BLaER1 treated with 17β-estradiol and CSF1 and Interleukin-3, amounts not matched to agents 10 nM and 100 nM (cell line): Measurements from ENCODE around the gene TARM1.
"Not testable (repeated sequence)": the region's sequence is repeated elsewhere in the genome, so short reads cannot be mapped to it uniquely, and the experiment has no call there.

Source experiments
- H3K27ac ChIP-seq, 11 experiments: shearing (Covaris generic); formaldehyde crosslinking; 2 replicates each; pipeline ENCODE4 v1.8.1; 2022
- H3K27me3 ChIP-seq, 11 experiments: shearing (Covaris generic); formaldehyde crosslinking; 2 replicates each; pipeline ENCODE4 v1.8.1; 2022
- H3K36me3 ChIP-seq, 11 experiments: shearing (Covaris generic); formaldehyde crosslinking; 2 replicates each; pipeline ENCODE4 v1.8.1; 2022
- H3K4me1 ChIP-seq, 10 experiments: shearing (Covaris generic); formaldehyde crosslinking; 2 replicates each; pipeline ENCODE4 v1.8.1; 2022
- H3K4me2 ChIP-seq, 11 experiments: shearing (Covaris generic); formaldehyde crosslinking; 2 replicates each; pipeline ENCODE4 v1.8.1; 2022
- H3K4me3 ChIP-seq, 10 experiments: shearing (Covaris generic); formaldehyde crosslinking; 2 replicates each; pipeline ENCODE4 v1.8.1; 2022
- H3K9ac ChIP-seq, 11 experiments: shearing (Covaris generic); formaldehyde crosslinking; 2 replicates each; pipeline ENCODE4 v1.8.1; 2022
- H3K9me3 ChIP-seq, 11 experiments: shearing (Covaris generic); formaldehyde crosslinking; replicated peaks in 1 of 11; 2 replicates each; pipeline ENCODE4 v1.8.1; 2022
- H4K20me1 ChIP-seq, 11 experiments: shearing (Covaris generic); formaldehyde crosslinking; 2 replicates each; pipeline ENCODE4 v1.8.1; 2022
- Cebpa-rat ChIP-seq, 11 experiments: shearing (Covaris generic); IDR thresholded peaks; 2 replicates each; pipeline ENCODE4 v1.8.1; 2022

TARM1 gene

DNA sequence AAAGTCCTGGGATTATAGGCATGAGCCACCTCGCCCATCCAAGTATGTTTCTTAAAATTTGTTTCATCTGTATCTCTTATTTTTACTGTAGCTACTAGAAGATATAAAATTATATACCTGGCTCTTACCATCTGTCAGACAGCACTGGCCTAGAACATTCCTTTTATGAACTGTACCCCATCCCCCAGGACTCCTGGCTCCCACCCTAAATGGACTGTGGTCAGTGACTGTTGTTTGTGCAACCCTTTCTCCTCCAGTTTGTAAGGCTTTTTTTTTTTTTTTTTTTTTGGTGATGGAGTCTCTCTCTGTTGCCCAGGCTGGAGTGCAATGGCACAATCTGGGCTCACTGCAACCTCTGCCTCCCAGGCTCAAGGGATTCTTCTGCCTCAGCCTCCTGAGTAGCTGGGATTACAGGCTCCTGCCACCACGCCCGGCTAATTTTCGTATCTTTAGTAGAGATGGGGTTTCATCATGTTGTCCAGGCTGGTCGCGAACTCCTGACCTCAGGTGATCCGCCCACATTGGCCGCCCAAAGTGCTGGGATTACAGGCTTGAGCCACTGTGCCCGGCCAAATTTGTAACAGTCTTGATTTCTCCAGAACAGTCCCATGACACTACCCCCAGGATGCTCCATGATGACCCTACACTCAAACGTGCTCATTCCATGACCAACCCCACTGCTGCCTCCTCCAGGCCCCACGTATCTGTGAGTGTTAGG, 24.0 kb upstream of the TARM1 start:
- Histone ChIP-seq H3K27me3 (no peaks in the 10 kb centered on the region), H3K4me2 (no peak overlapping the region), H3K36me3 (peaks cover 48 to 61% (median 51%) of the 10 kb centered on the region in 11 experiments), H3K9ac (no peak overlapping the region), H3K27ac (no peak overlapping the region), H3K4me1 (peaks cover 31 to 50% (median 36%) of the 10 kb centered on the region in 10 experiments), H3K9me3 (no peaks in the 10 kb centered on the region), H3K4me3 (no peak overlapping the region), H4K20me1 (peaks cover 0 to 51% (median 31%) of the 10 kb centered on the region in 11 experiments; a peak in 17 of 22 replicates)
- no peak for TF ChIP-seq Cebpa-rat (IDR thresholded peaks at IDR 0.05)

GRCh38 chr19:54102421-54103169, 21.4 kb upstream of the TARM1 start, which contains the start of gene NDUFA3:
Gene NDUFA3, plus strand, starts transcription at chr19:54102855. Its CDS starts 24 bp downstream, at chr19:54102879.
- Histone ChIP-seq H3K4me1 (peaks cover 34 to 75% (median 47%) of the 10 kb centered on the region in 10 experiments), H3K9me3 (no peaks in the 10 kb centered on the region), H3K27me3 (peaks cover 3 to 18% (median 11%) of the 10 kb centered on the region in 11 experiments), H3K36me3 (peaks cover 23 to 35% (median 26%) of the 10 kb centered on the region in 11 experiments), H3K9ac (peak within 1 kb of the TSS; percentile 78 to 89 (median 85)), H3K4me2 (peak within 1 kb of the TSS; percentile 89 to 99 (median 96)), H3K27ac (peak within 1 kb of the TSS; percentile 63 to 90 (median 74); a peak in 21 of 22 replicates), H4K20me1 (peaks cover 0 to 25% (median 11%) of the 10 kb centered on the region in 11 experiments; a peak in 12 of 22 replicates), H3K4me3 (peak within 1 kb of the TSS; percentile 84 to 99 (median 96))
- no peak for TF ChIP-seq Cebpa-rat (IDR thresholded peaks at IDR 0.05)

DNA sequence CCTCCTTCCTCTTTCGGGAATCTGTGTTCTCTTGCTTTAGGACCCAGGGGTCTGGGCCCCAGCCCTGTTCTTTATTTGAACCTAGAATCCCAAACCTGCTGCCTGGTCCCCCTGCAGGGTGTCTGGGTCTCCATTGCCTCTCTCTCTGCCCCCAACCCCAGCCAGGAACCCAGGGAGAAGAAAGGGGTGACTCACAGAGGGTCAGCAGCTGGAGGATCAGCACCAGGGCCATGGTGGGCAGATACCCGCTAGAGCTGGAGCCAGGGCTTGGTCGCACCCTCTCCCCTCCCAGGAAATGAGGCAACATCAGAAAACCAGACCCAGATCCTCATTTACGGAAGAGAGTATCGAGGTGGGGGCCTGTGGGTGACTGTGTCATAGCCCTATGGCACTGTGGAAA, 19.4 kb upstream of the TARM1 start, which contains the start of gene OSCAR:
OSCAR (minus strand) TSS at position 243 of the 400 bp plus-strand sequence; CDS start at position 232, 11 bp downstream.
- H3K9me3 ChIP-seq: peaks cover 0 to 1% (median 0%) of the 10 kb centered on the region in 11 experiments; a peak in 1 of 22 replicates
- peak within 1 kb of the TSS; percentile 64 to 90 (median 72) for H3K9ac ChIP-seq
- peak in 6 of 11 experiments; percentile 10 to 29 (median 24); a peak in 2 of 22 replicates for TF ChIP-seq Cebpa-rat (IDR thresholded peaks at IDR 0.05)
- H3K4me2 ChIP-seq: peak within 1 kb of the TSS; percentile 55 to 99 (median 88)
- H3K36me3 ChIP-seq: peaks cover 3 to 15% (median 6%) of the 10 kb centered on the region in 11 experiments
- H3K27ac ChIP-seq: peak within 1 kb of the TSS; percentile 68 to 90 (median 77)
- H3K4me1 ChIP-seq: peaks cover 44 to 92% (median 65%) of the 10 kb centered on the region in 10 experiments
- peaks cover 0 to 28% (median 2%) of the 10 kb centered on the region in 11 experiments; a peak in 9 of 22 replicates for H4K20me1 ChIP-seq
- peaks cover 23 to 38% (median 32%) of the 10 kb centered on the region in 11 experiments for H3K27me3 ChIP-seq
- peak within 1 kb of the TSS in 9 of 10 experiments; percentile 43 to 73 (median 57); a peak in 19 of 20 replicates for H3K4me3 ChIP-seq

DNA sequence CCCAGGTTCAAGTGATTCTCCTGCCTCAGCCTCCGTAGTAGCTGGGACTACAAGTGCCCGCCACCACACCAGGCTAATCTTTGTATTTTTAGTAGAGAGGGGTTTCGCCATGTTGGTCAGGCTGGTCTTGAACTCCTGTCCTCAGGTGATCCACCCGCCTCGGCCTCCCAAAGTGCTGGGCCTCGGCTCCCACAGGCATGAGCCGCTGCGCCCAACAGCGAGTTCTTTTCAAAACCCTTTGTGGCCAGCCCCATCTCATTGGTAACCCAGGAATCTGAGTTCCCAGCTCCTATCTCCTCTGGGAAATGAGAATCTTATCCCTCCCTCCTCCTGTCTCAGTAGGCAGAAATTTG, 18.7 kb upstream of the TARM1 start:
- peaks cover 0 to 11% (median 3%) of the 10 kb centered on the region in 11 experiments; a peak in 10 of 22 replicates for H3K36me3 ChIP-seq
- H3K9ac ChIP-seq: peak overlapping the region; percentile 64 to 90 (median 72); a peak in 19 of 22 replicates
- H3K4me3 ChIP-seq: peak overlapping the region in 7 of 10 experiments; percentile 52 to 73 (median 67); a peak in 16 of 20 replicates
- H3K27me3 ChIP-seq: peaks cover 30 to 45% (median 38%) of the 10 kb centered on the region in 11 experiments
- peak overlapping the region; percentile 55 to 99 (median 88) for H3K4me2 ChIP-seq
- H4K20me1 ChIP-seq: peaks cover 0 to 35% (median 4%) of the 10 kb centered on the region in 11 experiments; a peak in 8 of 22 replicates
- H3K4me1 ChIP-seq: peaks cover 50 to 92% (median 72%) of the 10 kb centered on the region in 10 experiments
- H3K9me3 ChIP-seq: not testable (repeated sequence)
- peak overlapping the region; percentile 68 to 90 (median 76); a peak in 21 of 22 replicates for H3K27ac ChIP-seq

DNA sequence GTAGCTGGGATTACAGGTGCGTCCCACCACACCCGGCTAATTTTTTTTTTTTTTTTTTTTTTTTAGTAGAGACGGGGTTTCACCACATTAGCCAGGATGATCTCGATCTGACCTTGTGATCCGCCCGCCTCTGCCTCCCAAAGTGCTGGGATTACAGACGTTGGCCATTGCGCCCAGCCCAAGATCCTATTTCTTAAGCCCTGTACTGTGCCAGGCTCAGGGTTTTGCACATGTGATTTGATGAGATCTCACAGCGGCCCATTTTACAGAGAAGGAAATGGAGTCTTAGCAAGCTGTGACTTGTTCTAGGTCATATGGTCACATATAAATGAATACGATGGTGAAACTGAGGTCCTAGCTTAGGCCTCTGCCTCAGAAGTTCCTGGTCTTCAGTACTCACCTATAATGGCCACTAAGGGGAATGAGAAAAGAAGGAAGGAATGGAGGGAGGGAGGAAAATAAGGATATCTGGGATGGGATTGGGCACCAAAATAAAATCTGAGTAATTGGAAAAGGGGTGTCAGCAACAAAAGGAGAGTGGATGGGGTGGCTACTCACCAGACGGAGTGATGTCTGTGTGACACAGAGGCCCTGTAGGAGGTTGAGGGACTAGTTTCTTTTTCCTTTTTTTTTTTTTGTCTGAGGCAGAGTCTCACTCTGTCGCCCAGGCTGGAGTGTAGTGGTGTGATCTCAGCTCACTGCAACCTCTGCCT, 18.2 kb upstream of the TARM1 start:
- peak overlapping the region in 3 of 11 experiments; percentile 76 to 90 (median 80); a peak in 4 of 22 replicates for H3K27ac ChIP-seq
- peaks cover 0 to 39% (median 3%) of the 10 kb centered on the region in 11 experiments; a peak in 8 of 22 replicates for H4K20me1 ChIP-seq
- peaks cover 0 to 16% (median 2%) of the 10 kb centered on the region in 11 experiments; a peak in 9 of 22 replicates for H3K36me3 ChIP-seq
- peaks cover 8 to 13% (median 9%) of the 10 kb centered on the region in 11 experiments; a peak in 21 of 22 replicates for H3K9me3 ChIP-seq
- H3K4me2 ChIP-seq: peak overlapping the region in 6 of 11 experiments; percentile 88 to 99 (median 98); a peak in 13 of 22 replicates
- no peak for TF ChIP-seq Cebpa-rat (IDR thresholded peaks at IDR 0.05)
- peaks cover 34 to 50% (median 43%) of the 10 kb centered on the region in 11 experiments for H3K27me3 ChIP-seq
- peaks cover 54 to 92% (median 77%) of the 10 kb centered on the region in 10 experiments for H3K4me1 ChIP-seq
- peak overlapping the region in 4 of 10 experiments; percentile 67 to 73 (median 71); a peak in 7 of 20 replicates for H3K4me3 ChIP-seq
- peak overlapping the region in 5 of 11 experiments; percentile 70 to 90 (median 84); a peak in 8 of 22 replicates for H3K9ac ChIP-seq

DNA sequence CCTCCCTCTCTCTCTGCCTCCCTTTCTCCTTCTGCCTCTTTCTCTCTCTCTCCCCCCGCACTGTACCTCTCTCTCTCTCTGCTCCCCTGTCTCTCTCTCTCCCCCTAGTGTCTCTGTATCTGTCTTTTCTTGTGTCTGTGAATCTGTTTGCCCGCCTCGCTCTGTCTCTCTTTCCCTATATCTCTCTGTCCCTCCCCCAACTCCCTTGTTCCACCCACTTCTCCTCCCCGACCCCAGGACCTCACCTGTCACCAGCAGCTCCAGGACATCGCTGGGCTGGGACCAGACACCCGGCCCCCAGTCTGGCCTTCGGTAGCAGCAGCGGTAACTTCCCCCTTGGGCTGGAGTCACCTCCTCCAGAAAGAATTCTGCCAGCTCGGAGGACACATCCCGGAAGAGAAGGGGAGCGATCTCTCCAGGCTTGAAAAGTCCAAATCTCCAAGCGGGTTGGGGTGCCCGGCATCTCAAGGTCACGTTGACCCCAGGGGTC, 15.5 kb upstream of the TARM1 start:
- Histone ChIP-seq H3K4me3 (peak overlapping the region in 8 of 10 experiments; percentile 26 to 58 (median 39); a peak in 15 of 20 replicates), H3K4me2 (peak overlapping the region; percentile 73 to 99 (median 85)), H3K36me3 (peaks cover 0 to 27% (median 0%) of the 10 kb centered on the region in 11 experiments; a peak in 8 of 22 replicates), H4K20me1 (peaks cover 0 to 39% (median 2%) of the 10 kb centered on the region in 11 experiments; a peak in 6 of 22 replicates), H3K4me1 (peaks cover 39 to 76% (median 62%) of the 10 kb centered on the region in 10 experiments), H3K9me3 (peaks cover 13 to 26% (median 17%) of the 10 kb centered on the region in 11 experiments; a peak in 21 of 22 replicates), H3K27ac (peak overlapping the region in 9 of 11 experiments; percentile 53 to 64 (median 58); a peak in 18 of 22 replicates), H3K9ac (peak overlapping the region; percentile 32 to 69 (median 60); a peak in 19 of 22 replicates), H3K27me3 (peaks cover 34 to 52% (median 44%) of the 10 kb centered on the region in 11 experiments)
- TF ChIP-seq Cebpa-rat (IDR thresholded peaks at IDR 0.05): no peak

- H3K4me1 ChIP-seq: peaks cover 33 to 70% (median 56%) of the 10 kb centered on the region in 10 experiments
- peak overlapping the region in 10 of 11 experiments; percentile 51 to 69 (median 61); a peak in 18 of 22 replicates for H3K9ac ChIP-seq
- peaks cover 0 to 39% (median 2%) of the 10 kb centered on the region in 11 experiments; a peak in 6 of 22 replicates for H4K20me1 ChIP-seq
- peaks cover 0 to 27% (median 0%) of the 10 kb centered on the region in 11 experiments; a peak in 8 of 22 replicates for H3K36me3 ChIP-seq
- peaks cover 13 to 26% (median 17%) of the 10 kb centered on the region in 11 experiments; a peak in 21 of 22 replicates for H3K9me3 ChIP-seq
- H3K27me3 ChIP-seq: peaks cover 34 to 52% (median 44%) of the 10 kb centered on the region in 11 experiments
- peak overlapping the region; percentile 1 to 58 (median 39); a peak in 18 of 20 replicates for H3K4me3 ChIP-seq
- peak overlapping the region; percentile 73 to 99 (median 85) for H3K4me2 ChIP-seq
- H3K27ac ChIP-seq: peak overlapping the region in 6 of 11 experiments; percentile 30 to 64 (median 59); a peak in 10 of 22 replicates
Measured at GRCh38 chr19:54095859-54096616, 14.9 kb upstream of the TARM1 start.
